Effector memory CD4-positive, alpha-beta T cell (primary cell): Measurements from ENCODE around the gene PRKAR1B.
"Not testable (repeated sequence)": the region's sequence is repeated elsewhere in the genome, so short reads cannot be mapped to it uniquely, and the experiment has no call there.

Experiments used
- DNase-seq, 3 donors: peaks; one replicate each; pipeline ENCODE4 v3.0.0-alpha.2; 2020
- H3K27ac ChIP-seq: 2 replicates; pipeline ENCODE4 v1.7.0; 2013; ENCODE audit warnings: mild to moderate bottlenecking, low read length, moderate library complexity; ENCODE audit not compliant: insufficient read depth, poor library complexity, severe bottlenecking
- H3K27me3 ChIP-seq: replicated peaks from 2 replicates; pipeline ENCODE4 v1.7.0; 2013; ENCODE audit warnings: mild to moderate bottlenecking, low read length; ENCODE audit not compliant: insufficient read depth, control insufficient read depth, poor library complexity, severe bottlenecking
- H3K36me3 ChIP-seq: 2 replicates; pipeline ENCODE4 v1.7.0; 2013; ENCODE audit warnings: mild to moderate bottlenecking, low read length, moderate library complexity; ENCODE audit not compliant: control insufficient read depth, insufficient read depth
- H3K4me1 ChIP-seq: 2 replicates; pipeline ENCODE4 v1.7.0; 2013; ENCODE audit warnings: low read length, mild to moderate bottlenecking; ENCODE audit not compliant: control insufficient read depth, insufficient read depth, poor library complexity, severe bottlenecking
- H3K4me3 ChIP-seq: 2 replicates; pipeline ENCODE4 v1.7.0; 2013; ENCODE audit warnings: low read length, low read depth, mild to moderate bottlenecking; ENCODE audit not compliant: insufficient read depth, poor library complexity, severe bottlenecking
- H3K9me3 ChIP-seq: 2 replicates; pipeline ENCODE4 v1.7.0; 2013; ENCODE audit warnings: mild to moderate bottlenecking, low read length, moderate library complexity; ENCODE audit not compliant: control insufficient read depth

PRKAR1B gene

GRCh38 chr7:750111-750905 is 23.2 kb upstream of the PRKAR1B start:
- no peaks in the 10 kb centered on the region for H3K9me3 ChIP-seq
- no peak overlapping the region for H3K27ac ChIP-seq
- H3K4me1 ChIP-seq: no peaks in the 10 kb centered on the region
- peaks cover 13% of the 10 kb centered on the region for H3K36me3 ChIP-seq
- no peak overlapping the region for H3K4me3 ChIP-seq
- DNase-seq: no peak
- H3K27me3 ChIP-seq: no peaks in the 10 kb centered on the region

GRCh38 chr7:749140-749551 is 22.1 kb upstream of the PRKAR1B start:
- DNase-seq: no peak
- Histone ChIP-seq H3K36me3 (peaks cover 1% of the 10 kb centered on the region), H3K27me3 (no peaks in the 10 kb centered on the region)

GRCh38 chr7:748446-748845 is 21.4 kb upstream of the PRKAR1B start:
- no peaks in the 10 kb centered on the region for H3K27me3 ChIP-seq
- H3K9me3 ChIP-seq: no peaks in the 10 kb centered on the region
- no peak for DNase-seq
- no peaks in the 10 kb centered on the region for H3K4me1 ChIP-seq
- H3K27ac ChIP-seq: no peak overlapping the region
- H3K4me3 ChIP-seq: no peak overlapping the region
- H3K36me3 ChIP-seq: no peaks in the 10 kb centered on the region

More at GRCh38 chr7:749140-749551, 22.1 kb upstream of the PRKAR1B start:
- Histone ChIP-seq H3K27ac (no peak overlapping the region), H3K4me1 (no peaks in the 10 kb centered on the region), H3K9me3 (no peaks in the 10 kb centered on the region), H3K4me3 (no peak overlapping the region)

GRCh38 chr7:747186-747585 is 20.1 kb upstream of the PRKAR1B start:
- Histone ChIP-seq H3K27me3 (no peaks in the 10 kb centered on the region), H3K4me1 (no peaks in the 10 kb centered on the region), H3K36me3 (peaks cover under 1% of the 10 kb centered on the region), H3K27ac (no peak overlapping the region), H3K9me3 (no peaks in the 10 kb centered on the region), H3K4me3 (no peak overlapping the region)
- DNase-seq: no peak

GRCh38 chr7:746155-747061 is 19.3 kb upstream of the PRKAR1B start:
- H3K27me3 ChIP-seq: no peaks in the 10 kb centered on the region
- no peak for DNase-seq
- H3K4me3 ChIP-seq: no peak overlapping the region
- peaks cover 9% of the 10 kb centered on the region for H3K36me3 ChIP-seq
- no peaks in the 10 kb centered on the region for H3K9me3 ChIP-seq
- no peak overlapping the region for H3K27ac ChIP-seq
- no peaks in the 10 kb centered on the region for H3K4me1 ChIP-seq

GRCh38 chr7:745431-746154 is 18.5 kb upstream of the PRKAR1B start:
- peaks cover 16% of the 10 kb centered on the region for H3K36me3 ChIP-seq
- H3K4me1 ChIP-seq: no peaks in the 10 kb centered on the region
- no peak overlapping the region for H3K27ac ChIP-seq
- H3K27me3 ChIP-seq: no peaks in the 10 kb centered on the region
- H3K4me3 ChIP-seq: no peak overlapping the region
- H3K9me3 ChIP-seq: no peaks in the 10 kb centered on the region
- DNase-seq: no peak

GRCh38 chr7:744854-745430 is 17.9 kb upstream of the PRKAR1B start:
- Histone ChIP-seq H3K27ac (no peak overlapping the region), H3K36me3 (peaks cover 21% of the 10 kb centered on the region), H3K4me3 (no peak overlapping the region), H3K9me3 (no peaks in the 10 kb centered on the region), H3K27me3 (no peaks in the 10 kb centered on the region), H3K4me1 (no peaks in the 10 kb centered on the region)
- no peak for DNase-seq

GRCh38 chr7:744128-744520 is 17.0 kb upstream of the PRKAR1B start:
- H3K4me1 ChIP-seq, H3K27me3 ChIP-seq, H3K4me3 ChIP-seq, DNase-seq, H3K9me3 ChIP-seq, H3K27ac ChIP-seq: not testable (repeated sequence)
- H3K36me3 ChIP-seq: peaks cover 25% of the 10 kb centered on the region

- H3K4me3 ChIP-seq, H3K27ac ChIP-seq, H3K9me3 ChIP-seq, H3K4me1 ChIP-seq, H3K27me3 ChIP-seq, DNase-seq: not testable (repeated sequence)
- H3K36me3 ChIP-seq: peaks cover 28% of the 10 kb centered on the region
Measured at GRCh38 chr7:743341-744127, 16.5 kb upstream of the PRKAR1B start.
